ENCODE results near the gene PLXNB1.
A peak's percentile ranks its signal among the peaks of the same experiment; 100 is the strongest.
"Not testable (repeated sequence)": the region's sequence is repeated elsewhere in the genome, so short reads cannot be mapped to it uniquely, and the experiment has no call there.

PLXNB1 gene

GRCh38 chr3:48475188-48475587 is 45.3 kb upstream of the PLXNB1 start:
- DNase-seq: no peak
- H3K4me3 ChIP-seq (ENCODE audit: low read depth, low read length): no peak overlapping the region
- TF ChIP-seq, protein P1, sequence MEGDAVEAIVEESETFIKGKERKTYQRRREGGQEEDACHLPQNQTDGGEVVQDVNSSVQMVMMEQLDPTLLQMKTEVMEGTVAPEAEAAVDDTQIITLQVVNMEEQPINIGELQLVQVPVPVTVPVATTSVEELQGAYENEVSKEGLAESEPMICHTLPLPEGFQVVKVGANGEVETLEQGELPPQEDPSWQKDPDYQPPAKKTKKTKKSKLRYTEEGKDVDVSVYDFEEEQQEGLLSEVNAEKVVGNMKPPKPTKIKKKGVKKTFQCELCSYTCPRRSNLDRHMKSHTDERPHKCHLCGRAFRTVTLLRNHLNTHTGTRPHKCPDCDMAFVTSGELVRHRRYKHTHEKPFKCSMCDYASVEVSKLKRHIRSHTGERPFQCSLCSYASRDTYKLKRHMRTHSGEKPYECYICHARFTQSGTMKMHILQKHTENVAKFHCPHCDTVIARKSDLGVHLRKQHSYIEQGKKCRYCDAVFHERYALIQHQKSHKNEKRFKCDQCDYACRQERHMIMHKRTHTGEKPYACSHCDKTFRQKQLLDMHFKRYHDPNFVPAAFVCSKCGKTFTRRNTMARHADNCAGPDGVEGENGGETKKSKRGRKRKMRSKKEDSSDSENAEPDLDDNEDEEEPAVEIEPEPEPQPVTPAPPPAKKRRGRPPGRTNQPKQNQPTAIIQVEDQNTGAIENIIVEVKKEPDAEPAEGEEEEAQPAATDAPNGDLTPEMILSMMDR (IDR thresholded peaks at IDR 0.05; ENCODE audit: low read depth, low read length): no peak
- no peaks in the 10 kb centered on the region; the same call in 1 of the 2 replicates for H3K4me1 ChIP-seq
- H3K36me3 ChIP-seq: no peaks in the 10 kb centered on the region
- no peaks in the 10 kb centered on the region for H3K9me3 ChIP-seq
- no peaks in the 10 kb centered on the region for H3K27me3 ChIP-seq

DNA sequence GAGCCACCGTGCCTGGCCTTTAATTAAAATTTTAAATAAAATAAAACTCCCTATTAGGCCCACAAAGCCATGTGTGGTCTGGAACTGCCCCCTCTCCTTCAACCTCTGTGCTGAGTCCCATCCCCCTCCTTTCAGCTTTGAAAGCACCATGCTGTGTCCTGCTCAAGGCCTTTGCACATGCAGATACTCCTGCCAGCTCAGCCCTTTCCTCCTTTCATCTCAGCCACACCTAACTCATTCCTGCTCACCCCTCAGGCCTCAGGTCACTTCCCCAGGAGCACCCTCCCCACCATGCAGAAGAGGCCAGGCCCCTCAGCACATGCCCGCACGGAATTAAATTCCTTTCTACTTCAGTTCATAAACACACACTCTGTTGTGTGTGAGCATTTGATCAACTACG is 44.7 kb upstream of the PLXNB1 start:
- no peaks in the 10 kb centered on the region; the same call in 1 of the 2 replicates for H3K4me1 ChIP-seq
- no peak for DNase-seq
- TF ChIP-seq, protein P1 (IDR thresholded peaks at IDR 0.05; ENCODE audit: low read depth, low read length): no peak
- no peaks in the 10 kb centered on the region for H3K27me3 ChIP-seq
- H3K36me3 ChIP-seq: no peaks in the 10 kb centered on the region
- H3K9me3 ChIP-seq: no peaks in the 10 kb centered on the region
- H3K4me3 ChIP-seq (ENCODE audit: low read depth, low read length): no peak overlapping the region

DNA sequence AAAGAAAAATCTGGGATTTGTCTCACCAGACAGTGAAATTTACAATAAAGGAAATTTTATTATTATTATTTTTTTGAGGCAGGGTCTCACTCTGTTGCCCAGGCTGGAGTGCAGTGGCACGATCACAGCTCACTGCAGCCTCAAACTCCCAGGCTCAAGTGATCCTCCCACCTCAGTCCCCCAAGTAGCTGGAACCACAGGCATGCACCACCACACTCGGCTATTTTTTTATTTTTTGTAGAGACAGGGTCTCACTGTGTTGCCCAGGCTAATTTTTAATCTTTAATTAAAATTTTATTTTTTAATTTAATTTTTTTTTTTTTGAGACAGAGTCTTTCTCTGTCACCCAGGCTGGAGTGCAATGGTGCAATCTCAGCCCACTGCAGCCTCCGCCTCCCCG is 44.1 kb upstream of the PLXNB1 start:
- DNase-seq; H3K9me3 ChIP-seq; H3K36me3 ChIP-seq; H3K4me1 ChIP-seq; H3K27me3 ChIP-seq; H3K4me3 ChIP-seq (ENCODE audit: low read depth, low read length): not testable (repeated sequence)

GRCh38 chr3:48473617-48473952 is 43.7 kb upstream of the PLXNB1 start:
- H3K27me3 ChIP-seq: no peaks in the 10 kb centered on the region
- no peaks in the 10 kb centered on the region; the same call in 1 of the 2 replicates for H3K4me1 ChIP-seq

DNA sequence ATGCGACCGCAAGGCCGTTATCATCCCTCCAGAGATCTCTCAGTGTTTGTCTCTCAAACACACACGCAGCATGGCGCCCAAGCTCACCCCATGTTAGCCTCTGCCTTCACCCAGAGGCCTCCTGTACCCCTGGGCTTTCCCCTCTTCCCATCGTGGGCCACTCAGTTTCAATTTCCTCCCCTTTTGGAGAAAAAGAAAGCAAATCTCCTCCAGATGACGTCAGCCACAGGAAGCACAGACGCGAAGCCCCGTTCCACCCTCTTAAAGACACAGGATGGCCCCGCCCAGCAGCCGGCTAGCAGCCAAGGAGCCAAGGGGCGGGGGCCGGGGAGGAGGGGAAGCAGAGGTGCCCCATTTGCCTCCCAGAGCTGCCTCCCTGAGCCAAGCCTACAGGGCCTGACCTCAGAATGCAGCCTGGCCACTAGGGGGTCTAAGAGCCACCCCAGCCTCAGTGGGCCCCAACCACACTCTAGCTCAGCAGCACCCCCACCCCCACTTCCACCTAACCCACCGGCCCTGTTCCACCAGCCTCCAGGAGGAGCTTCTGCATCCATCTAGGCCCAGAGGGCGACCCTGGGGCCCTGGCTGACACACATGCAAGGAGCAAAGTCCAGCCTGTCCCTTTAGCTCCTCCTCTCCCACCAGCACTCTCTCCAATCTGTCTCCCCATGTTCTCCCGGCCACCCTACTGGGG is 43.2 kb upstream of the PLXNB1 start:
- no peaks in the 10 kb centered on the region for H3K9me3 ChIP-seq
- no peaks in the 10 kb centered on the region; the same call in 1 of the 2 replicates for H3K36me3 ChIP-seq
- peak; percentile 76 for DNase-seq
- peak overlapping the region; percentile 68 for H3K4me3 ChIP-seq (ENCODE audit: low read depth, low read length)
- no peaks in the 10 kb centered on the region; the same call in none of the 2 replicates for H3K4me1 ChIP-seq
- TF ChIP-seq, protein P1 (IDR thresholded peaks at IDR 0.05; ENCODE audit: low read depth, low read length): peak; percentile 47
- H3K27me3 ChIP-seq: no peaks in the 10 kb centered on the region

More at GRCh38 chr3:48473617-48473952, 43.7 kb upstream of the PLXNB1 start:
- no peaks in the 10 kb centered on the region for H3K36me3 ChIP-seq
- DNase-seq: no peak
- TF ChIP-seq, protein P1 (IDR thresholded peaks at IDR 0.05; ENCODE audit: low read depth, low read length): no peak
- no peaks in the 10 kb centered on the region for H3K9me3 ChIP-seq
- H3K4me3 ChIP-seq (ENCODE audit: low read depth, low read length): peak overlapping the region; percentile 68

- H3K4me1 ChIP-seq: no peaks in the 10 kb centered on the region; the same call in none of the 2 replicates
- H3K36me3 ChIP-seq: peaks cover 5% of the 10 kb centered on the region; the same call in 1 of the 2 replicates
- H3K4me3 ChIP-seq (ENCODE audit: low read depth, low read length): peak overlapping the region; percentile 68
- H3K27me3 ChIP-seq: no peaks in the 10 kb centered on the region
- TF ChIP-seq, protein P1 (IDR thresholded peaks at IDR 0.05; ENCODE audit: low read depth, low read length): no peak
- no peaks in the 10 kb centered on the region for H3K9me3 ChIP-seq
- no peak for DNase-seq
Measured at GRCh38 chr3:48472673-48472922, 42.7 kb upstream of the PLXNB1 start.

All from BE2C (cell line).